ENCODE measurements around the gene GTF2H4.

Gene GTF2H4

GRCh38 chr6:30960907-30961673 lies 53.1 kb downstream of the GTF2H4 start:
- DNase-seq (ENCODE audit: low spot score) = no peak

- no peak for DNase-seq (ENCODE audit: low spot score)
Measured at GRCh38 chr6:30962716-30963115, 54.7 kb downstream of the GTF2H4 start.

DNA sequence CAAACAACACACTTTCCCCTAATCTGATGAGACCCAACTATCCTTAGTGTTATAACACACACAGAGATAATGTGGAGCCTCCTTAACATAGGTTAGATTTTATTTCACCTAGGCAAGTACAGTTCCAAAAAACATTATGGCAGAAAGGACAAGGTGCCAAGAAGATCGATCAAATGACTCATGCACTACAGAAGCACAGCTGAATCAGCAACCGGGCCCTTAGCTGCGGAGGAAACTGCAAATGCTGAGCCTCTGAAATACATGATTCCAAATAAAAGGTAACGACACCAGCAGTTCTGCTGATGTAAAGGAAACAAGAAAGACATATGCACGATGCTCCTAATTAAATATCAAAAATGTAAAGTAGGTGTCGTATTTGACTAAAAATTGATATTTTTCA lies 55.6 kb downstream of the GTF2H4 start:
- no peak for DNase-seq (ENCODE audit: low spot score)

Measured in D341Med (cell line).